Stimulated activated CD4-positive, alpha-beta T cell treated with anti-CD3 and anti-CD28 coated beads, Interleukin-2, amount 100 ng/mL, for 24 hours (primary cell): ENCODE measurements around the gene NSUN3.

Experiments
- DNase-seq, 2 donors: peaks; one replicate each; pipeline ENCODE4 v3.0.0-alpha.2; 2020

Gene NSUN3

GRCh38 chr3:94130690-94131089 is 67.8 kb downstream of the NSUN3 start:
- DNase-seq, result no peak

- DNase-seq, result no peak
Observed at GRCh38 chr3:94132777-94133176, 69.9 kb downstream of the NSUN3 start.

- no peak for DNase-seq
Observed at GRCh38 chr3:94136133-94136532, 73.3 kb downstream of the NSUN3 start.

- DNase-seq, result no peak
Observed at GRCh38 chr3:94137377-94137776, 74.5 kb downstream of the NSUN3 start.

- DNase-seq, result no peak
Observed at GRCh38 chr3:94146455-94146854, 83.6 kb downstream of the NSUN3 start.

GRCh38 chr3:94147012-94147411 is 84.2 kb downstream of the NSUN3 start:
- DNase-seq, result no peak

GRCh38 chr3:94150113-94150512 is 87.3 kb downstream of the NSUN3 start:
- no peak for DNase-seq

- no peak for DNase-seq
Observed at GRCh38 chr3:94156626-94157025, 93.8 kb downstream of the NSUN3 start.

- DNase-seq, result no peak
Observed at GRCh38 chr3:94158512-94158911, 95.7 kb downstream of the NSUN3 start.

- DNase-seq, result no peak
Observed at GRCh38 chr3:94159062-94159828, 96.4 kb downstream of the NSUN3 start.

GRCh38 chr3:94162700-94163099 is 99.8 kb downstream of the NSUN3 start:
- peak in 1 of 2 donors; percentile 1 for DNase-seq

GRCh38 chr3:94167346-94167745 is 104.5 kb downstream of the NSUN3 start:
- DNase-seq, result no peak

GRCh38 chr3:94167796-94168195 is 104.9 kb downstream of the NSUN3 start:
- no peak for DNase-seq

- DNase-seq, result no peak
Observed at GRCh38 chr3:94171954-94172353, 109.1 kb downstream of the NSUN3 start.

- DNase-seq, result no peak
Observed at GRCh38 chr3:94172695-94173310, 109.9 kb downstream of the NSUN3 start.

GRCh38 chr3:94173673-94174434 is 111.0 kb downstream of the NSUN3 start:
- DNase-seq, result no peak

- DNase-seq, result no peak
Observed at GRCh38 chr3:94175677-94176076, 112.8 kb downstream of the NSUN3 start.

- no peak for DNase-seq
Observed at GRCh38 chr3:94176988-94177745, 114.3 kb downstream of the NSUN3 start.
